ENCODE measurements around the gene KCNG1.

GRCh38 chr20:51029963-51030920 is 7.3 kb upstream of the KCNG1 start:
- no peak for TF ChIP-seq EP300 (IDR thresholded peaks at IDR 0.05)
- TF ChIP-seq, protein P1, sequence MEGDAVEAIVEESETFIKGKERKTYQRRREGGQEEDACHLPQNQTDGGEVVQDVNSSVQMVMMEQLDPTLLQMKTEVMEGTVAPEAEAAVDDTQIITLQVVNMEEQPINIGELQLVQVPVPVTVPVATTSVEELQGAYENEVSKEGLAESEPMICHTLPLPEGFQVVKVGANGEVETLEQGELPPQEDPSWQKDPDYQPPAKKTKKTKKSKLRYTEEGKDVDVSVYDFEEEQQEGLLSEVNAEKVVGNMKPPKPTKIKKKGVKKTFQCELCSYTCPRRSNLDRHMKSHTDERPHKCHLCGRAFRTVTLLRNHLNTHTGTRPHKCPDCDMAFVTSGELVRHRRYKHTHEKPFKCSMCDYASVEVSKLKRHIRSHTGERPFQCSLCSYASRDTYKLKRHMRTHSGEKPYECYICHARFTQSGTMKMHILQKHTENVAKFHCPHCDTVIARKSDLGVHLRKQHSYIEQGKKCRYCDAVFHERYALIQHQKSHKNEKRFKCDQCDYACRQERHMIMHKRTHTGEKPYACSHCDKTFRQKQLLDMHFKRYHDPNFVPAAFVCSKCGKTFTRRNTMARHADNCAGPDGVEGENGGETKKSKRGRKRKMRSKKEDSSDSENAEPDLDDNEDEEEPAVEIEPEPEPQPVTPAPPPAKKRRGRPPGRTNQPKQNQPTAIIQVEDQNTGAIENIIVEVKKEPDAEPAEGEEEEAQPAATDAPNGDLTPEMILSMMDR (IDR thresholded peaks at IDR 0.05), result no peak
- TF ChIP-seq POLR2A (IDR thresholded peaks at IDR 0.05), result no peak

All from stomach (tissue), 4 donors.